NCI-H774 (cell line): ENCODE data around the gene DENND1B.

Experiments used
- DNase-seq: peaks from one replicate; lab custom pipeline; 2025; lab: John Stamatoyannopoulos, UW

The DENND1B gene

GRCh38 chr1:197683895-197684553, 91.3 kb downstream of the DENND1B start:
- no peak for DNase-seq

- DNase-seq, result no peak
Observed at GRCh38 chr1:197683280-197683679, 92.0 kb downstream of the DENND1B start.

- no peak for DNase-seq
Observed at GRCh38 chr1:197680311-197680710, 95.0 kb downstream of the DENND1B start.

- no peak for DNase-seq
Observed at GRCh38 chr1:197677752-197678295, 97.5 kb downstream of the DENND1B start.

GRCh38 chr1:197677313-197677712, 98.0 kb downstream of the DENND1B start:
- no peak for DNase-seq

GRCh38 chr1:197675583-197676208, 99.6 kb downstream of the DENND1B start:
- no peak for DNase-seq

- DNase-seq, result no peak
Observed at GRCh38 chr1:197674286-197674685, 101.0 kb downstream of the DENND1B start.

- DNase-seq, result no peak
Observed at GRCh38 chr1:197673292-197673691, 102.0 kb downstream of the DENND1B start.

GRCh38 chr1:197672347-197672746, 102.9 kb downstream of the DENND1B start:
- DNase-seq, result no peak

GRCh38 chr1:197671920-197672319, 103.4 kb downstream of the DENND1B start:
- DNase-seq, result no peak

GRCh38 chr1:197671140-197671539, 104.1 kb downstream of the DENND1B start:
- no peak for DNase-seq

GRCh38 chr1:197666769-197667285, 108.5 kb downstream of the DENND1B start:
- no peak for DNase-seq

- no peak for DNase-seq
Observed at GRCh38 chr1:197664391-197664790, 110.9 kb downstream of the DENND1B start.

- DNase-seq, result no peak
Observed at GRCh38 chr1:197663162-197663953, 111.9 kb downstream of the DENND1B start.

GRCh38 chr1:197660389-197660788, 114.9 kb downstream of the DENND1B start:
- no peak for DNase-seq

- no peak for DNase-seq
Observed at GRCh38 chr1:197659171-197659570, 116.1 kb downstream of the DENND1B start.

- no peak for DNase-seq
Observed at GRCh38 chr1:197649188-197649587, 126.1 kb downstream of the DENND1B start.

GRCh38 chr1:197638316-197638715, 137.0 kb downstream of the DENND1B start:
- DNase-seq, result no peak

- no peak for DNase-seq
Observed at GRCh38 chr1:197637406-197637805, 137.9 kb downstream of the DENND1B start.

- DNase-seq, result no peak
Observed at GRCh38 chr1:197633447-197634078, 141.7 kb downstream of the DENND1B start.

- no peak for DNase-seq
Observed at GRCh38 chr1:197632651-197633050, 142.6 kb downstream of the DENND1B start.

GRCh38 chr1:197632005-197632404, 143.3 kb downstream of the DENND1B start:
- no peak for DNase-seq
